Gastrocnemius medialis (tissue), 4 donors: Measurements from ENCODE around the gene IRF6.

Source experiments
- CTCF ChIP-seq, 5 experiments: fragments of 450-650 bp in 3 of 5; fragments of 200-600 bp in 2 of 5; sonication (generic) in 2 of 5; IDR thresholded peaks in 4 of 5; conservative IDR thresholded peaks in 1 of 5; 1 replicate in 4 of 5; 2 replicates in 1 of 5; pipeline ENCODE4 v1.5.1; 2016 to 2019; ENCODE audit warnings: antibody characterized with exemption in 5 of 5, mild to moderate bottlenecking in 3 of 5, moderate library complexity in 3 of 5
- POLR2A ChIP-seq, 2 donors: fragments of 450-650 bp; IDR thresholded peaks; one replicate each; pipeline ENCODE4 v1.6.1; 2017; ENCODE audit warnings: antibody characterized with exemption in 2 of 2, mild to moderate bottlenecking in 2 of 2, moderate library complexity in 2 of 2

- TF ChIP-seq CTCF (IDR thresholded peaks at IDR 0.05 in 4 of 5, conservative IDR thresholded peaks at IDR 0.05 in 1 of 5), result no peak
- TF ChIP-seq POLR2A (IDR thresholded peaks at IDR 0.05), result no peak
These were observed 28.4 kb downstream of the IRF6 start for GRCh38 chr1:209777587-209777986.
